ENCODE results near the gene ACSL4. TPM values are rescaled to one million over a fixed set of nuclear protein-coding genes. Genes with fewer than 3 reads are reported as not detected.

Gene ACSL4
- total RNA-seq = 10 to 100 TPM; 41.8 to 56.1 (median 47.4) TPM
- 18.3 TPM for polyA plus RNA-seq
- long read RNA-seq, donor 1, full-length matches to known transcripts = 17 of 85 reads
- long read RNA-seq, donor 1, partial matches to known transcripts = 6 of 85 reads
- long read RNA-seq, donor 1, other reads (novel, unspliced or antisense) = 62 of 85 reads
- long read RNA-seq, donor 2, full-length matches to known transcripts = 5 of 31 reads
- long read RNA-seq, donor 2, partial matches to known transcripts = 1 of 31 reads
- long read RNA-seq, donor 2, other reads (novel, unspliced or antisense) = 25 of 31 reads
- long read RNA-seq, donor 3, full-length matches to known transcripts = 36 of 253 reads
- long read RNA-seq, donor 3, partial matches to known transcripts = 181 of 253 reads
- long read RNA-seq, donor 3, other reads (novel, unspliced or antisense) = 36 of 253 reads
- long read RNA-seq, donor 4, full-length matches to known transcripts = 6 of 51 reads
- long read RNA-seq, donor 4, partial matches to known transcripts = 1 of 51 reads
- long read RNA-seq, donor 4, other reads (novel, unspliced or antisense) = 44 of 51 reads

GRCh38 chrX:109732807-109733612 lies at the start of gene ACSL4:
ACSL4 (minus strand) TSS chrX:109733257; CDS start chrX:109683363, 49,894 bp downstream.
- peak; percentile 91 to 96 (median 96) for DNase-seq
- Histone ChIP-seq H3K27ac (ENCODE audit: low read length) (peak within 1 kb of the TSS; percentile 91), H3K4me1 (ENCODE audit: control insufficient read depth, insufficient read depth, low read length) (no peaks in the 10 kb centered on the region), H3K9me3 (ENCODE audit: control insufficient read depth, low read length) (no peaks in the 10 kb centered on the region), H3K27me3 (ENCODE audit: control insufficient read depth, insufficient read depth) (no peaks in the 10 kb centered on the region), H3K4me3 (ENCODE audit: low read length) (peak within 1 kb of the TSS; percentile 96)
- peak; percentile 99 to 100 for ATAC-seq
- intact Hi-C loops (cut with DNase I) = loop anchor here in 1 of 4 donors (10.0 kb wide), 1 partner anchor 122 kb away; no protein-coding TSS in a partner anchor
- under 1% methylated on average over 79 of the region's 89 CpGs for WGBS

DNA sequence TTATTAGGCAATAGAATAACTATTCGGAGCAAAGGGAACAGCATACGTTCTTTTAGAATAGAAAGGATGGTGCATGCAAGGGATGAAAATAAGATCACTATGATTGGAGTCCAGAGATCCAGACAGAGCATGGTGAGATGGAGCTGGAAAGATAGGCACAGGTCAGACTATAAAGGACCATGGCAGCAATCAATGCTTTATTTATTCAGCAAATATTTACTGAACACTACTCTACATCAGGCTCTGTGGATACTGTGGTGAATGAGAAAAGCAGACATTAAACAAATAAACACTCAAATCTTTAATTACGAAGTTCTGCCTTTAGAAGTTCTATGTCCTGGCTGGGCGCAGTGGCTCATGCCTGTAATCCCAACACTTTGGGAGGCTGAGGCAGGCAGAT lies 44.7 kb upstream of the ACSL4 start:
- Histone ChIP-seq H3K4me1 (ENCODE audit: control insufficient read depth, insufficient read depth, low read length) (no peaks in the 10 kb centered on the region), H3K27me3 (ENCODE audit: control insufficient read depth, insufficient read depth) (no peaks in the 10 kb centered on the region), H3K27ac (ENCODE audit: low read length) (no peak overlapping the region), H3K9me3 (ENCODE audit: control insufficient read depth, low read length) (no peaks in the 10 kb centered on the region), H3K4me3 (ENCODE audit: low read length) (no peak overlapping the region)
- 91% methylated on average over 4 of the region's 4 CpGs for WGBS
- intact Hi-C loops (cut with DNase I) = no loop called here
- ATAC-seq (no peak), DNase-seq (no peak)

GRCh38 chrX:109776986-109777385 lies 43.9 kb upstream of the ACSL4 start:
- Histone ChIP-seq H3K27me3 (ENCODE audit: control insufficient read depth, insufficient read depth) (no peaks in the 10 kb centered on the region), H3K4me3 (ENCODE audit: low read length) (no peak overlapping the region), H3K27ac (ENCODE audit: low read length) (no peak overlapping the region), H3K9me3 (ENCODE audit: control insufficient read depth, low read length) (no peaks in the 10 kb centered on the region), H3K4me1 (ENCODE audit: control insufficient read depth, insufficient read depth, low read length) (no peaks in the 10 kb centered on the region)
- DNase-seq = no peak
- intact Hi-C loops (cut with DNase I) = no loop called here
- ATAC-seq = no peak
- 94% methylated on average over 4 of the region's 4 CpGs for WGBS

DNA sequence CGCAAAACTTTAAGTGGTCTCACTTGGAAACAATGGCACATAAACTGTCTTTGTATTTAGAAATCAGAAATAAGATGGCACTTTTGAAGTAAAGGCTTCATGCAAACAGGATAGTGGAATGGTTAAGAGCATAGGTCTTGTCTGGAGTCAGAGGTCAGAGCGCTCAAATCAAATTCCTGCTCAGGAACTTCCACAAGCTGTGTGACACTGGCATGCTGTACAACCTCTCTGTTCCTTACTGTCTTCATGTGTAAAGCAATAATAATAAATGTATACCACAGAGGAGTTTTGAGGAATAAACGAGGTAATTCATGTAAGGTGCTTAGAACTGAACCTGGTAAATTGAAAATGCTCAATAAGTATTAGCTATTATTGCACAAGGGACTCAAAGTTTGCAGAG lies 43.4 kb upstream of the ACSL4 start:
- 82% methylated on average over 3 of the region's 3 CpGs for WGBS
- no peaks in the 10 kb centered on the region for H3K27me3 ChIP-seq (ENCODE audit: control insufficient read depth, insufficient read depth)
- H3K27ac ChIP-seq (ENCODE audit: low read length) = no peak overlapping the region
- H3K4me3 ChIP-seq (ENCODE audit: low read length) = no peak overlapping the region
- no peak for ATAC-seq
- H3K4me1 ChIP-seq (ENCODE audit: control insufficient read depth, insufficient read depth, low read length) = no peaks in the 10 kb centered on the region
- DNase-seq = no peak
- intact Hi-C loops (cut with DNase I) = no loop called here
- no peaks in the 10 kb centered on the region for H3K9me3 ChIP-seq (ENCODE audit: control insufficient read depth, low read length)

GRCh38 chrX:109775386-109775785 lies 42.3 kb upstream of the ACSL4 start:
- Histone ChIP-seq H3K27ac (ENCODE audit: low read length) (no peak overlapping the region), H3K4me3 (ENCODE audit: low read length) (no peak overlapping the region), H3K27me3 (ENCODE audit: control insufficient read depth, insufficient read depth) (no peaks in the 10 kb centered on the region), H3K4me1 (ENCODE audit: control insufficient read depth, insufficient read depth, low read length) (no peaks in the 10 kb centered on the region), H3K9me3 (ENCODE audit: control insufficient read depth, low read length) (no peaks in the 10 kb centered on the region)
- 79% methylated on average over 3 of the region's 3 CpGs for WGBS
- DNase-seq (no peak), ATAC-seq (no peak)
- intact Hi-C loops (cut with DNase I) = no loop called here

GRCh38 chrX:109774706-109775105 lies 41.6 kb upstream of the ACSL4 start:
- no peaks in the 10 kb centered on the region for H3K27me3 ChIP-seq (ENCODE audit: control insufficient read depth, insufficient read depth)
- H3K4me3 ChIP-seq (ENCODE audit: low read length) = no peak overlapping the region
- no peaks in the 10 kb centered on the region for H3K4me1 ChIP-seq (ENCODE audit: control insufficient read depth, insufficient read depth, low read length)
- H3K9me3 ChIP-seq (ENCODE audit: control insufficient read depth, low read length) = no peaks in the 10 kb centered on the region
- DNase-seq (no peak), ATAC-seq (peak; percentile 72 to 86)
- no peak overlapping the region for H3K27ac ChIP-seq (ENCODE audit: low read length)
- intact Hi-C loops (cut with DNase I) = no loop called here
- 51% methylated on average over 5 of the region's 5 CpGs for WGBS

GRCh38 chrX:109774136-109774535 lies 41.1 kb upstream of the ACSL4 start:
- no peak for DNase-seq
- H3K27ac ChIP-seq (ENCODE audit: low read length) = no peak overlapping the region
- intact Hi-C loops (cut with DNase I) = no loop called here
- no peaks in the 10 kb centered on the region for H3K4me1 ChIP-seq (ENCODE audit: control insufficient read depth, insufficient read depth, low read length)
- no peak for ATAC-seq
- H3K9me3 ChIP-seq (ENCODE audit: control insufficient read depth, low read length) = no peaks in the 10 kb centered on the region
- no peak overlapping the region for H3K4me3 ChIP-seq (ENCODE audit: low read length)
- WGBS = 77% methylated on average over 1 of the region's 1 CpG
- no peaks in the 10 kb centered on the region for H3K27me3 ChIP-seq (ENCODE audit: control insufficient read depth, insufficient read depth)

DNA sequence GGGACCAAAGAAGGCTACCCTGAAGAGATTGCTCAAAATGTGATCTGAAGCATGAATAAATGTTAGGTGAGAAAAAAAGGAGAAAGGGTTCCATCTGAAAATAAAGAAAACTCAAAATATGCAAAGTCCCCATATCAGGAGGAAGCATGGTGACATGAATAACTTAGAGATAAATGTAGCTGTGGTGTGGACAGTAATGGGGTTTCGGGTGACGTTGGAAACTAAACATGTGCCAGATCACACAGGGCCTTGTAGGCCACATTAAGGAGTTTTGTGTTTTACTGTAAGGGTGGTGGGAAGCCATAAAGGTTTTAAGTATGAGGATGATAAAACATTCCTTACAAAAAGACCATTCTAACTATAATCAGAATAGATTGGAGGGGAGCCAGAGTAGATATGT lies 40.3 kb upstream of the ACSL4 start:
- no peaks in the 10 kb centered on the region for H3K9me3 ChIP-seq (ENCODE audit: control insufficient read depth, low read length)
- WGBS = 70% methylated on average over 2 of the region's 2 CpGs
- DNase-seq (no peak), ATAC-seq (no peak)
- no peak overlapping the region for H3K4me3 ChIP-seq (ENCODE audit: low read length)
- no peak overlapping the region for H3K27ac ChIP-seq (ENCODE audit: low read length)
- H3K27me3 ChIP-seq (ENCODE audit: control insufficient read depth, insufficient read depth) = no peaks in the 10 kb centered on the region
- no peaks in the 10 kb centered on the region for H3K4me1 ChIP-seq (ENCODE audit: control insufficient read depth, insufficient read depth, low read length)
- intact Hi-C loops (cut with DNase I) = no loop called here

DNA sequence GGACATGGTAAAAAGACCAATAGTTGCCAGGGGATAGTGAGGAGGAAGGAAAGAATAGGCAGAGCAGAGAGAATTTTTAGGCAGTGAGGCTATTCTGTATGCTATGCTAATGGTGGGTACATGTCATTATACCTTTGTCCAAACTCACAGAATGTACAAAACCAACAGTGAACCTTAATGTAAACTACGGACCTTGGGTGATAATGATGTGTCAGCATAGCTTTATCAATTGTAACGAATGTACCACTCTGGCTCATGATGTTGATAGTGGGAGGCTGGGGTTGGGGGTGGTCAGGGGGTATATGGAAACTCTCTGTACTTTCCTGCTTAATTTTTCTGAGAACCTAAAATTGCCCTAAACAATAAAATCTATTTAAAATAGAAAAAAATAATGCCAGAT lies 37.7 kb upstream of the ACSL4 start:
- no peaks in the 10 kb centered on the region for H3K4me1 ChIP-seq (ENCODE audit: control insufficient read depth, insufficient read depth, low read length)
- H3K27me3 ChIP-seq (ENCODE audit: control insufficient read depth, insufficient read depth) = no peaks in the 10 kb centered on the region
- 65% methylated on average over 2 of the region's 2 CpGs for WGBS
- no peak overlapping the region for H3K27ac ChIP-seq (ENCODE audit: low read length)
- H3K4me3 ChIP-seq (ENCODE audit: low read length) = no peak overlapping the region
- H3K9me3 ChIP-seq (ENCODE audit: control insufficient read depth, low read length) = no peaks in the 10 kb centered on the region
- ATAC-seq (no peak), DNase-seq (no peak)
- intact Hi-C loops (cut with DNase I) = no loop called here

DNA sequence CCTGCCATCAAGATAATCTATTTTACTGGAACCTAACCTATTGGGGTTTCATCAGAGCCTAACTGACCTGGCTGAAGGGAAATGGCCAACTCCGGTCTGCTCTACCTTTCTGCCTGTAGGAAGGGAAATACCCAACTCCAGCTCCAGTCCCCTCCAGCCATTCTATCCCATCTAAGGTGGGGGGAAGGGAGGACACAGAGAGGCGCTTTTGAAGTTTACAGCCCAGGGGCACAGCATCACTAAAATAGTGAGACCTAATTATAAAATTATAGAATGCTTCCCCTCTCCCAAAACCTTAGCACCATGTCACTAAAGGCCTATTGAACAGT lies 27.8 kb upstream of the ACSL4 start:
- intact Hi-C loops (cut with DNase I) = no loop called here
- Histone ChIP-seq H3K27ac (ENCODE audit: low read length) (no peak overlapping the region), H3K27me3 (ENCODE audit: control insufficient read depth, insufficient read depth) (no peaks in the 10 kb centered on the region), H3K9me3 (ENCODE audit: control insufficient read depth, low read length) (no peaks in the 10 kb centered on the region), H3K4me3 (ENCODE audit: low read length) (no peak overlapping the region), H3K4me1 (ENCODE audit: control insufficient read depth, insufficient read depth, low read length) (no peaks in the 10 kb centered on the region)
- WGBS = 87% methylated on average over 2 of the region's 2 CpGs
- DNase-seq (no peak), ATAC-seq (no peak)

DNA sequence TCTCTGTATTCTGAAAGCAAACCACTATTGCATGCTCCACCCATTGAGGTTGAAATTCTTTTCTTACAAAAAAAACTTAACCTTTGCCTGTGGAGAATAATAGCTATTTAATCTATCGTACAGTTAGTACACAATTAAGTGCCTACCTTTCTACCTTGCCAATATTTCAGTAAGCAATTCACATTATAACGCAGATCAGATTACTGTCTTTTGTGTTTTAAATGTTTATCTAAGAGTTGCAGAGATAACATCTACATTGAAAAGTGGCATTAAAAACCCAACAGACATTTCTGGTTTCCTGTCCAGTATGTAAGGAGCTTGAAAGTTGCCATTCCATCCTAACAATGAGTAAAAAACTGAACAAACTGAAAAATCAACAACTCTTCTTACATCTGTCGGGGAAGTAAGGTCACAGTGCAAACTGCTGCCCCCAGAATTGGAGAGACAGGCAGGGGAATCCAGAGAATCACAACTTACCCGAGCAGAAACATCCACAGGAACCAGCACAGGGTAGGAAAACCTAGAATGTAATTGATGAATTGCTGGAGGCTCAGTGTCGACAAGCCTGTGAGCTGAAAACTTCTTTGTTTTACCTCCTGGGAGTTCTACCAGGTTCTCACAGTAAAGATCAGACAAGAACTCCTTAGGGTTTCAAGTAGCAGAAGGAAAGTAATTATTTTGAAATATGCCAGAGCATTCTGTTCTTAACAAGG lies 27.3 kb upstream of the ACSL4 start:
- Histone ChIP-seq H3K27ac (ENCODE audit: low read length) (no peak overlapping the region), H3K4me3 (ENCODE audit: low read length) (no peak overlapping the region), H3K9me3 (ENCODE audit: control insufficient read depth, low read length) (no peaks in the 10 kb centered on the region), H3K27me3 (ENCODE audit: control insufficient read depth, insufficient read depth) (no peaks in the 10 kb centered on the region), H3K4me1 (ENCODE audit: control insufficient read depth, insufficient read depth, low read length) (no peaks in the 10 kb centered on the region)
- intact Hi-C loops (cut with DNase I) = no loop called here
- DNase-seq = no peak
- ATAC-seq = no peak
- 64% methylated on average over 5 of the region's 5 CpGs for WGBS
